PFSK-1 (cell line): ENCODE measurements around the gene GJC3.

ENCODE experiments used
- FOXP2 ChIP-seq: optimal IDR thresholded peaks from 2 replicates; pipeline ENCODE3; 2011; ENCODE audit warnings: borderline replicate concordance, control low read depth, inconsistent platforms; ENCODE audit not compliant: insufficient read depth; ENCODE audit errors: extremely low read length, extremely low read depth
- POLR2AphosphoS5 ChIP-seq: IDR thresholded peaks from 2 replicates; pipeline ENCODE4 v1.6.1; 2012; ENCODE audit warnings: low read depth, mild to moderate bottlenecking, control low read depth, low read length, moderate library complexity
- REST ChIP-seq, 2 experiments: IDR thresholded peaks; 2 replicates each; pipeline versions ENCODE4 v1.6.1 to v1.8.0; 2011 to 2012; ENCODE audit warnings: low read depth in 2 of 2, low read length in 2 of 2, control low read depth in 1 of 2, inconsistent platforms in 1 of 2, mild to moderate bottlenecking in 1 of 2, moderate library complexity in 1 of 2; ENCODE audit not compliant: insufficient read depth in 1 of 2
- SIN3A ChIP-seq: IDR thresholded peaks from 2 replicates; pipeline ENCODE4 v1.6.1; 2012; ENCODE audit warnings: mild to moderate bottlenecking, low read length, moderate library complexity, borderline replicate concordance; ENCODE audit not compliant: insufficient read depth
- TAF1 ChIP-seq: IDR thresholded peaks from 2 replicates; pipeline ENCODE4 v1.6.1; 2012; ENCODE audit warnings: low read length, control low read depth, borderline replicate concordance; ENCODE audit not compliant: insufficient read depth

Gene GJC3

DNA sequence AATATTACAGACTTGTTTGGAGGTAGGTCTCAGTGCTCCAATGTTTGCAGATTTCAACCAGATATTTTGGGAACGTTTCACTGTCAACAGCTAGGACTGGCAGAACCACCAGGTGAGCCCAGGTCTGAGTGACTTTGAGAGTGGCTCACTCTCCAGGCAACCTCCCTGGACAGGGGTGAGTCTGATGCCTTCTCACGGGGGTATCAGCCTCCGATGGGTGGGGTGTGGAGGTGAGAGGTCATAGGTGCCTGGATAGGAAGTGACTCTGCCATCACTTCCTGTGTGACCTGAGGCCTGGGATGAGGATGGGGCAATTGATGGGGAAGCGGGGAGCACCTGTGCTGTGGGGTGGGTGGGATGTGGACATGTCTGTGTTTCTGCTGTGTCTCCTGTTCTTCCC, 41.8 kb upstream of the GJC3 start:
- TF ChIP-seq FOXP2 (no peak), POLR2AphosphoS5 (no peak), TAF1 (no peak), SIN3A (no peak), REST (IDR thresholded peaks at IDR 0.05; ENCODE audit: insufficient read depth in 1 of 2, low read depth in 2 of 2, low read length in 2 of 2) (no peak)

DNA sequence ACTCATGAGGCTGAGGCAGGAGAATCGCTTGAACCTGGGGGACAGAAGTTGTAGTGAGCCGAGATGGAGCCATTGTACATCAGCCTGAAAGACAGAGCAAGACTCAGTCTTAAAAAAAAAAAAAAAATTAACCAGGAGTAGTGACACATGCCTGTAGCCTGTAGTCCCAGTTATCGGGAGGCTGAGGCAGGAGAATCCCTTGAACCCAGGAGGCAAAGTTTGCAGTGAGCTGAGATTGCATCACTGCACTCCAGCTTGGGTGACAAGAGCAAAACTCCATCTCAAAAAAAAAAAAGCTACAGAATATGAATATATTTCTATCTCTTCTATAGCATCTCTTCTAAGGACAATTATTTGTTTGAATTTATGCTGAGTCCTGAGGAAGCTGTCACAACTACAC, 39.9 kb upstream of the GJC3 start:
- no peak for TF ChIP-seq POLR2AphosphoS5
- TF ChIP-seq SIN3A = no peak
- TF ChIP-seq FOXP2 = no peak
- TF ChIP-seq REST (IDR thresholded peaks at IDR 0.05; ENCODE audit: insufficient read depth in 1 of 2, low read depth in 2 of 2, low read length in 2 of 2) = no peak
- no peak for TF ChIP-seq TAF1

- no peak for TF ChIP-seq SIN3A
- TF ChIP-seq POLR2AphosphoS5 = no peak
- no peak for TF ChIP-seq REST (IDR thresholded peaks at IDR 0.05; ENCODE audit: insufficient read depth in 1 of 2, low read depth in 2 of 2, low read length in 2 of 2)
- no peak for TF ChIP-seq FOXP2
- TF ChIP-seq TAF1 = no peak
These were observed 29.3 kb upstream of the GJC3 start for GRCh38 chr7:99958564-99959227.

DNA sequence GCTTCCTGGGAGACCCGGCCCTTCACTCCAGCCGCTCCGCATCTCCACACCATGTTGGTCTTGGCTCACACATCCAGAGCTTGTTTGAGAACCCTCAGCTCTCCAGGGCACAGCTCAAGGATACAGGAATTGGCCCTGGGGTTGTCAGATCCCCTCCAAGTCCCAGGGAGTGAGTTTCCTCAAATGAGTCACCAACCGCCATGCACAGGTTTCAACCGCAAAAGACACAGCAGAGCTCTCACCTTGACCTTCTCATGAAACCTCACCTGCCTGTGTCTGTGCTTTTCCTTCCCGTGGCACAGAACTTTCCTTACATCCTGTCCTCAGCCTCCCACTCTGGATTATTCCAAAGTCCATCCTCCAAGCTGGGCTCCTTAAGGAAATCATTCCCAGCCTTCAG, 25.8 kb upstream of the GJC3 start:
- no peak for TF ChIP-seq FOXP2
- no peak for TF ChIP-seq SIN3A
- TF ChIP-seq POLR2AphosphoS5 = no peak
- no peak for TF ChIP-seq REST (IDR thresholded peaks at IDR 0.05; ENCODE audit: insufficient read depth in 1 of 2, low read depth in 2 of 2, low read length in 2 of 2)
- no peak for TF ChIP-seq TAF1

- TF ChIP-seq SIN3A (no peak), REST (IDR thresholded peaks at IDR 0.05; ENCODE audit: insufficient read depth in 1 of 2, low read depth in 2 of 2, low read length in 2 of 2) (no peak), POLR2AphosphoS5 (no peak), FOXP2 (no peak), TAF1 (no peak)
These were observed 24.2 kb upstream of the GJC3 start for GRCh38 chr7:99953649-99954048.
